Muscle of leg (tissue), 11 donors: ENCODE results near the gene TCF25. TPM values are rescaled to one million over a fixed set of nuclear protein-coding genes. Genes with fewer than 3 reads are reported as not detected.

ENCODE experiments used
- DNase-seq: peaks from one replicate; pipeline ENCODE4 v3.0.0; 2013
- H3K27ac ChIP-seq: one replicate; pipeline ENCODE4 v1.5.1; 2013; ENCODE audit warnings: mild to moderate bottlenecking, low read length, control low read depth
- H3K27me3 ChIP-seq: one replicate; pipeline ENCODE4 v1.6.1; 2013; ENCODE audit warnings: low read length; ENCODE audit not compliant: control insufficient read depth, insufficient read depth
- H3K36me3 ChIP-seq: one replicate; pipeline ENCODE4 v1.6.1; 2013; ENCODE audit warnings: low read length; ENCODE audit not compliant: control insufficient read depth, insufficient read depth
- H3K4me1 ChIP-seq: one replicate; pipeline ENCODE4 v1.6.1; 2013; ENCODE audit warnings: low read length; ENCODE audit not compliant: control insufficient read depth, insufficient read depth
- H3K4me3 ChIP-seq: one replicate; pipeline ENCODE4 v1.5.1; 2013; ENCODE audit warnings: low read length, control low read depth
- H3K9me3 ChIP-seq: replicated peaks from 2 replicates; pipeline ENCODE4 v1.6.1; 2013; ENCODE audit warnings: low read depth, low read length; ENCODE audit not compliant: control insufficient read depth
- WGBS: methylation state at CpG from one replicate; pipeline ENCODE4 v1.1.5; 2013; ENCODE audit warnings: missing lambda C conversion rate; ENCODE audit not compliant: insufficient coverage; 5-methylcytosine and 5-hydroxymethylcytosine counted together
- polyA plus RNA-seq, 8 donors: library from polyadenylated mRNA; unstranded; fragments of 120-200 nt; gene quantifications; one replicate each; pipeline versions ENCODE4 v1.2.1 to v1.2.3, GENCODE V29; 2013; ENCODE audit warnings: inconsistent platforms in 1 of 8, low replicate concordance in 1 of 8; ENCODE audit not compliant: insufficient read length in 8 of 8, insufficient read depth in 1 of 8
- total RNA-seq: library from RNA; stranded (reverse); fragments of 120-200 nt; gene quantifications from one replicate; pipeline ENCODE4 v1.2.4, GENCODE V29; 2013

Gene TCF25
- total and polyA plus RNA-seq, 9 donors, result 104 to 141 (median 117) TPM

DNA sequence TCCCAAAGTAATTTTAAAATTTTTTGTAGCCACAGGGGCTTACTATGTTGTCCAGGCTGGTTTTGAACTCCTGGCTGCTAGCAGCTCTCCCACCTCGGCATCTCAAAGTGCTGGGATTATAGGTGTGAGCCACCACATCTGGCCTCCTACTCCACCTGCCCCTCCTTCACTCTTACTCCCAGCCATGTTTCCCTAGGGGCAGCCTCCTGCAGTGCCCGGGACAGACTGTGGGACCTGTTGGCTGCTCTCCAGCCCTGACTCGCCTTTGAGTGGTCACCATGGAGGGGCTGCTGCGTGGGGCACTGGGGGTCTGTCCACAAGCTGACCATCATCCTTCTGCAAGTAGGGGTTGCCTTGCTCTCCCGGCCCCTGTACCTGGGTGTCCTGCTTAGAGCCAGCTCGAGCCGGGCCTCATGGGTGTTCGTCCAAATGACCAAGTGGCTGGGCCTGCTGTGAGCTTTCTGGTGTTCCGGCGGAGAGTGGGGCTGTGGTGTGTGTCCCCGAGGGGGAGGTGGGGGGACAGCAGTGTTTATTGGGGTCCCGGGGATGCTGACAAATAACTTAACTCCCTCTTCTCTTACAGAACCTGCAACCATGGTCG, 28.6 kb upstream of the TCF25 start:
- WGBS, result 68% methylated on average over 7 of the region's 13 CpGs
- no peaks in the 10 kb centered on the region for H3K27me3 ChIP-seq

GRCh38 chr16:89845417-89845816, 28.0 kb upstream of the TCF25 start:
- no peaks in the 10 kb centered on the region for H3K36me3 ChIP-seq
- peaks cover 17% of the 10 kb centered on the region for H3K4me1 ChIP-seq
- H3K4me3 ChIP-seq, result no peak overlapping the region
- no peaks in the 10 kb centered on the region for H3K9me3 ChIP-seq
- no peaks in the 10 kb centered on the region for H3K27me3 ChIP-seq
- 20% methylated on average over 9 of the region's 13 CpGs for WGBS
- no peak overlapping the region for H3K27ac ChIP-seq
- DNase-seq, result no peak

More for the DNA sequence above, 28.6 kb upstream of the TCF25 start:
- DNase-seq, result no peak
- Histone ChIP-seq H3K4me3 (no peak overlapping the region), H3K36me3 (no peaks in the 10 kb centered on the region), H3K4me1 (peaks cover 17% of the 10 kb centered on the region), H3K27ac (no peak overlapping the region), H3K9me3 (no peaks in the 10 kb centered on the region)

- WGBS, result 43% methylated on average over 21 of the region's 26 CpGs
- Histone ChIP-seq H3K27ac (no peak overlapping the region), H3K4me3 (no peak overlapping the region), H3K4me1 (peaks cover 17% of the 10 kb centered on the region), H3K27me3 (no peaks in the 10 kb centered on the region), H3K36me3 (no peaks in the 10 kb centered on the region), H3K9me3 (no peaks in the 10 kb centered on the region)
- DNase-seq, result no peak
Observed at GRCh38 chr16:89847051-89847939, 26.1 kb upstream of the TCF25 start.

DNA sequence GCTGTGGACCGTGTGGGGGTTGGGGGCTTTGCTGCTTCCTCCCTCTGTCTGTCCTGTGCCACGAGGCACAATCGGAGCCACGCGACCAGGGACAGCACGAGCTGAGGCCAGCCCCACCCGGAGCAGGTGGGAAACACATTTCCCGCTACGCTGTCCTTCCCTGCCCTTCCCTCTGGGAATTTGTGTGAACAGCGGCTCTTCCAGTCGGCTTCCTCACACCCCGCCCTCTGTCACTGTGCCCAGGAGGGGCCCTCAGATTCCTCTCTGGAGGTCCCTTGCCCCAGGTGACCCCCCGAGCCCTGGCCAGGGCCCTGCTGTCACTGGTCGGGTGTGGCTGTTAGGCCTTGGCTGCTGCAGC, 25.5 kb upstream of the TCF25 start:
- Histone ChIP-seq H3K36me3 (no peaks in the 10 kb centered on the region), H3K4me1 (peaks cover 17% of the 10 kb centered on the region), H3K4me3 (no peak overlapping the region), H3K27ac (no peak overlapping the region), H3K27me3 (no peaks in the 10 kb centered on the region), H3K9me3 (no peaks in the 10 kb centered on the region)
- no peak for DNase-seq
- 37% methylated on average over 11 of the region's 14 CpGs for WGBS

- Histone ChIP-seq H3K9me3 (no peaks in the 10 kb centered on the region), H3K27me3 (no peaks in the 10 kb centered on the region), H3K27ac (no peak overlapping the region), H3K4me1 (peaks cover 17% of the 10 kb centered on the region), H3K4me3 (no peak overlapping the region), H3K36me3 (no peaks in the 10 kb centered on the region)
- 83% methylated on average over 9 of the region's 11 CpGs for WGBS
- no peak for DNase-seq
Observed at GRCh38 chr16:89848974-89849373, 24.4 kb upstream of the TCF25 start.

DNA sequence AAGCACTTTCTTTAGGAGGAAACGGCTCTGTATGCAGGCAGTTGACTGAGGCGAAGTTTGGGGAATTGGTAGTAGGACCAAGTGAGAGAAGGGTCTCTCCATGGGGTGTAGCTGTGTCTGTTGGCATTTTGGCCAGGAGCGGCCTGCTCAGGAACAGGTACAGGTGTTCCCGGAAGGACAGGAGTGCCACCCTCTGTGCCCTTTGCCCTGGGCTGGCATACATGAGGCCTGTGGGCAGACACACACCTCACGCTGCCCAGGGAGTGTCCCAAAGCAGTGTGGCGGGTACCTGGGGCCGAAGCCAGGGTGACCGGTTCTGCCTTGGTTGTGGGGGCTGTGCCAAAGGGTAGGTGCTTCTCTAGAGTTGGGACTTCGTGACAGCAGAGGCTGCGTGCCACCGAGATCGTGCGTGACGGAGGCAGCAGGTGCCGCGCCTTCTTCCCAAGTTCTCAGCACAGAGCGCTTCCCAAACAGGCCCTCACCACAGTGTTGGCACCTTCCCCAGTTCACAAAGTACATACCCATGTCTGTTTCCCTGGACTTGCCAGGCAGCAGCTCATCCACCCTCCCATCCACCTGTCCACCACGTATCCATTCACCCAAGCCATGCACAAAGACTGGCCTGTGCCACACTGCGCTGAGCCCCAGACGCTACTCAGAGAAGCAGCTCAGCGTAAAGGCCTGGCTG, 19.9 kb upstream of the TCF25 start:
- 92% methylated on average over 20 of the region's 21 CpGs for WGBS
- H3K4me3 ChIP-seq, result no peak overlapping the region
- H3K27ac ChIP-seq, result no peak overlapping the region
- H3K36me3 ChIP-seq, result no peaks in the 10 kb centered on the region
- DNase-seq, result no peak
- no peaks in the 10 kb centered on the region for H3K27me3 ChIP-seq
- peaks cover 3% of the 10 kb centered on the region for H3K4me1 ChIP-seq
- no peaks in the 10 kb centered on the region for H3K9me3 ChIP-seq

DNA sequence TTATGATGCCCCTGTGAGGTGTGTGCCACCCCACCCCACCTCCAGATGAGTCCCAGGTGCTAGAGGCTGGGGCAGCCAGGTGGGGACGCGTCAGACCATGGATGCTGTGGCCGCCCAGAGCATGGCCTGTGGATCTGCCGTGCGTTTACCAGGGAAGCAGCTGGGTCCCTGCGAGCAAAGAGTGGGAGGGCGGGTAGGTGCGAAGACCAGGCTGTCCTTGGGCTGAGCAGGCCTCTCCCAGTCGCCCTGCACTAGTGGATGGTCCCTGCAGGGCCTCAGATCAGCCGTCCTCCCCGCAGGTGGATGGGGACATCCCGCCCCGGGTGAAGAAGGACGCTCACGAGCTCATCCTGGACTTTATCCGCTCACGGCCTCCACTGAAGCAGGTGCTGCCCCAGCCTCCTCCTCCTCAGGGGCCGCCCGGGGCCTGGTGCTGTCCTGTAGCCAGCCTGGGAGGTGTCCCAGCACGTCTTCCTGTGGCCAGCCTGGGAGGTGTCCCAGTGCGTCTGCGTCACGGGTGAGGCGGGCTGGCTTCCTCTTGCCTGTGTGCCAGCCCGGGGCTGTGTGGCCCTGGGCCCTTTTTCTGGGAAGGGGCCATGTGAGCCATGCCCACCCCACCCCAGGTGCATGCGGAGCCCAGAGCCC, 18.0 kb upstream of the TCF25 start:
- no peak overlapping the region for H3K27ac ChIP-seq
- 89% methylated on average over 21 of the region's 26 CpGs for WGBS
- H3K4me3 ChIP-seq, result no peak overlapping the region
- no peaks in the 10 kb centered on the region for H3K9me3 ChIP-seq
- no peaks in the 10 kb centered on the region for H3K36me3 ChIP-seq
- DNase-seq, result no peak
- H3K4me1 ChIP-seq, result no peaks in the 10 kb centered on the region
- H3K27me3 ChIP-seq, result no peaks in the 10 kb centered on the region

- Histone ChIP-seq H3K27me3 (no peaks in the 10 kb centered on the region), H3K27ac (no peak overlapping the region), H3K36me3 (no peaks in the 10 kb centered on the region), H3K9me3 (no peaks in the 10 kb centered on the region), H3K4me1 (peaks cover 2% of the 10 kb centered on the region), H3K4me3 (no peak overlapping the region)
- WGBS, result 84% methylated on average over 19 of the region's 22 CpGs
- no peak for DNase-seq
Observed at GRCh38 chr16:89855986-89856385, 17.4 kb upstream of the TCF25 start.

- no peak for DNase-seq
- no peaks in the 10 kb centered on the region for H3K36me3 ChIP-seq
- no peaks in the 10 kb centered on the region for H3K27me3 ChIP-seq
- H3K4me3 ChIP-seq, result no peak overlapping the region
- H3K9me3 ChIP-seq, result no peaks in the 10 kb centered on the region
- no peak overlapping the region for H3K27ac ChIP-seq
- H3K4me1 ChIP-seq, result peaks cover 9% of the 10 kb centered on the region
- WGBS, result 92% methylated on average over 20 of the region's 25 CpGs
Observed at GRCh38 chr16:89858973-89859614, 14.3 kb upstream of the TCF25 start.
